ENCODE data around the gene OR56A1.
"Not testable (repeated sequence)": the region's sequence is repeated elsewhere in the genome, so short reads cannot be mapped to it uniquely, and the experiment has no call there.

OR56A1 gene, protein sequence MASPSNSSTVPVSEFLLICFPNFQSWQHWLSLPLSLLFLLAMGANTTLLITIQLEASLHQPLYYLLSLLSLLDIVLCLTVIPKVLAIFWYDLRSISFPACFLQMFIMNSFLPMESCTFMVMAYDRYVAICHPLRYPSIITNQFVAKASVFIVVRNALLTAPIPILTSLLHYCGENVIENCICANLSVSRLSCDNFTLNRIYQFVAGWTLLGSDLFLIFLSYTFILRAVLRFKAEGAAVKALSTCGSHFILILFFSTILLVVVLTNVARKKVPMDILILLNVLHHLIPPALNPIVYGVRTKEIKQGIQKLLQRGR
- 0 to 0.07 reads per million in 2 donors for total RNA-seq

DNA sequence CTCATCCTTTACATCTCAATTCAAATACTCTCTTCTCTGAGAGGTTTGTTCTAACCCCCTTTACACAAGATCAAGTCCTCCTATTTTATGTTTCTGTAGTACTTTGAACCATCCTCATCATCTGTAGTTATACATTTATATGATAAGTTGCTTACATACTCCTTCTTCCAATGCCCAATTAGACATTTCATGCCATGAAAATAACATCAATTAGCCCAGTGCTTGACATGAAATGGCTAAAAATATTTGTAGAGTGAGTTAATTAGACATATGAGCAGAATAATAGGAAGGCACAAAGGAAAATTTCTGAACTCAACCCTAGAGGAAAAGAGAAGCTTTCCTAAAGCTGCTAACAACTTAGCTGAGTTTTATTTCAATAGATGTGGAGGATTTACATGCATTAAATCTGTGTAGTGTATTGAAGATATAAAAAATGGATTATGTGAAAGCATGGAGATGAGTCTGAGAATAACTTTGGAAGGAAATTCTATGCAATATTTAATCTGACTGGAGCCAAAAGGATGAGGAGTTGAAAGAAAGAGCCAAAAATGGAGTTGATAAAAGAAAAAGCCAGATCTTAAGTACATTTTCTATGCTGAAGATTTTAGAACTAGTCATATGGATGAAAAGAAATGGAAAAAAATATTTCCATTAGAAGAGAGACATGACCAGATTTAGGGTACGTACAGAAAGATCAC is at the start of gene OR56A1:
Gene OR56A1 (minus strand): TSS at position 51 of the 698 bp plus-strand sequence. CDS start 3,066 bp downstream, outside the sequence.
- DNase-seq = no peak

DNA sequence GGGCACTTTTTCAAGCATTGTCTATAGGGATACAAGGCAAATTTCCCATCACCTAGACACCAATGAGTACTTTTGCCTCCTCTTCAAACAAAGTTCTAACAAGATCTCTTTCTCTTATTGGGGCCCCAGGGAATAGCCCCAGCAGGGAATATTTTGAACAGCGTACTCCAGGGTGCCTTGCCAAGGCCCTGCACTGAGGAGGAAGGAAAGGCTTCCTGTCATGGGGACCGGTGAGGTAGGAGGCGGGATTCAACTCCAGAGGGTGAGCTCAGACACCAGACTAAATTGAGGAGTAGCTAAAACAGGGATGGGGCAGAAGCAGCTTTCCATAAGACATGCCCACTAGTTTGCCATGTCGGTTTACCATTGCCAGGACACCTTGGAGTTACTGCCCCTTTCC is 48.9 kb upstream of the OR56A1 start:
- no peak for DNase-seq

DNA sequence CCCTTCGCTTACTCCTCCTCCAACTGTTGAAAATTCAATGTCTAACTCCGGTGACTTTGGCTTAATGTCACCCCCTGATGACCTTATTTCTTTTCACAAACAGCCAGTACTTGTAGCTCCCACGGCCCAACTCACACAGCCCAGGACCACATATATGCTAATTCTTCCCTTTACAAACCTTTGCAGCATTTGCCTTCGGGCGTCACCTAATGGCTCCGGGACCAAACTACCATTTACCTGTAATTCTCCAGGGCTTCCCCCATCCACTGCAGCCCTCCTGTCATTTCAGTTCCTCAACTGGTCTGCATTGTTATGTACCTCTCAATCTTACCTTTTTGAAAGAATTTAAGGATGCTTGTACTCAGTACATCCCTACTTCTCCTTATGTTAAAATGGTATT is 47.2 kb upstream of the OR56A1 start:
- DNase-seq = no peak

DNA sequence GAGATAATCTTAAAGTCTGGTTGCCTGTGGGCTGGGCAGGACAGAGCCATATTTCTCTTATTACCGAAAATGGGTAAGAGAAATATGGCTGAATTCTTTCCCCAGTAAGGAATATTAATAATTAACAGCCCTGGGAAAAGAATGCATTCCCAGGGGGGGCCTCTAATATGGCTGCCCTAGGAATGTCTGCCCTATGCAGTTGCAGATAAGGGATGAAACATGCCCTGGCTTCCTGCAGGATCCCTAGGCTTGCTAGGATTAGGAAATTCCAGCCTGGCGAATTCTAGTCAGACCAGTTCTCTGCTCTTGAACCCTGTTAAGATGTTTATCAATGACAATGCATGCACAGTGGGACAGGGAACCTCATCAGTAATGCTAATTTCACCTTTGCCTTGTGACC is 45.9 kb upstream of the OR56A1 start:
- not testable (repeated sequence) for DNase-seq

DNA sequence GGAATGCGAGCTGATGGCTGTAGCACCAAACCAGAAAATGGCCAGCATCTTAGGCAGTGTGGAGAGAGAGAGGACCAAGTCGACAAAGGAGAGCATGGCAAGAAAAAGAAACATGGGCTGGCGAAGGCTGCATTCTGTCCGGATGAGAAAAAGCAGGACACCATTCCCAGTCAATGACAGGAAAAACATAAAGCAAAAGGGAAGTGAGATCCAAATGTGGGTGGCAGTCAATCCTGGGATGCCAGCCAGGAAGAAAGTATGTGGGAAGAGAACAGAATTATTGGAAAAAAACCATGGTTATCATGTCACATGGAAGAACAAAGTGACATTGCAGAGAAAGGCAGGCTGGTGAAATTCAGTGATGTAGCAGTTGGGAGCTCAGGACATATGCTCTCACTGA is 36.9 kb upstream of the OR56A1 start:
- no peak for DNase-seq

DNA sequence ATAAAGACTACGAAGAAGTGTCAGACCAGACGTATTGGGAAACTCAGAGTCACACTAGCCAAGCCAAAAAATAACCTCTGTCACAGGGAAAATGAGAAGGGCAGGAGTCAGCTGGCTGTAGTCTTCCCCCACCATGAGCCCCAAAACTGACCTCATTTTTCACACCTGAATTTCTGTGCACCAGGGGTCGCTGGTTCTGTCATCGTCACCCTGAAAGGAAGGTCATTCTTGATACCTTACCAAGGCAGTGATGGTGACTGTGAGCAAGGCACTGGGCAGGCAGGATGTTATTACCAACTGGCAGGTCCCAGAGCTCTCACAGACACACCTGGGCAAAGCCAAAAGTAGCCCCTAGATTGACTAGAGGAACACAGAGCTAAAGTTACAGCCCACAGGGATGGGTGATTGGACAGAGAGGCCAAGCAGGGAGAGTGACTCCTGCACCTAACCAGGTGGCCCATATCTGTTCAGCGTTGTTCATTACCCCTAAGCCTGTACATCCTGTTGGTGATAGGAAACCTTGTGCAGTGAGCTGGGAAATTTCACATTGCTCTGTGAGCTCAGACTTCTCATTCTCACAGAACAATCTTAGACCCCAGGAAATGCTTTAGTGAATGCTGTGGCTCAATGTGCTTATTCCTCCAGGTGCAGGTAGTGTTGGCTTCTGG is 32.3 kb upstream of the OR56A1 start:
- no peak for DNase-seq

DNA sequence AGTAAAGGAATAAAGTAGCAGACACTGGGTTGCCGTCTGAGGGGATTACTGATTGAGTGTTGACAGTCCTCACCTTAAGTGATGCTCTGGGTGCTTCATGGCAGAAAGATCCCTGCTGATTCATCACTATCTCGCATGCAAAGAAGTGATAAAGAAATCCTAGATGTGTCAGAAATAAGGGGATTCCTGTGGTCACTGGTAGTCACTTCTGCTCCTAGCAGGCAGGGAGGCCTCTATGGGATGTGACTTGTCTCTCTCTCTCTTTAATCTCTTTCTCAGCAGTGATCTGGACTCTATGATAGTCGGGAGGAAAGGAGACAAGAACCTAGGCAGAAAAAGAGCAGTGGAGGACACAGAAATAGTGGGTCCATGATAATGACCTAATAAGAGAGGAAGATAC is 30.9 kb upstream of the OR56A1 start:
- DNase-seq = no peak

DNA sequence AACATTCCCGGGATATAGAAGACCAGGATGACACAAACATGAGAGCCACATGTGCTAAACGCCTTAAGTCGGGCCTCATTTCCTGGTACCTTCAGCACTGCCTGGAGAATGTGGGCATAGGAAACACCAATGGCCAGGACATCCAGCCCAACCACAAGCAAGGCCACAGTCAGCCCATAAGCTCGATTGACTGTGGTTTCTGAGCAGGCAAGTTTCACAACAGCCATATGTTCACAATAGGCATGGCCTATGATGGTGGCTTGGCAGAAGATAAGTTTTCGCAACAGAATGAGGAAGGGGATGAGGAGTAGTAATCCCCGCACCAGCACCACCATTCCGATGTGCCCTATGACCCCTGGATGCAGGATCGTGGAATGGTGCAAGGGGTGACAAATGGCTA is 26.9 kb upstream of the OR56A1 start:
- no peak for DNase-seq

DNA sequence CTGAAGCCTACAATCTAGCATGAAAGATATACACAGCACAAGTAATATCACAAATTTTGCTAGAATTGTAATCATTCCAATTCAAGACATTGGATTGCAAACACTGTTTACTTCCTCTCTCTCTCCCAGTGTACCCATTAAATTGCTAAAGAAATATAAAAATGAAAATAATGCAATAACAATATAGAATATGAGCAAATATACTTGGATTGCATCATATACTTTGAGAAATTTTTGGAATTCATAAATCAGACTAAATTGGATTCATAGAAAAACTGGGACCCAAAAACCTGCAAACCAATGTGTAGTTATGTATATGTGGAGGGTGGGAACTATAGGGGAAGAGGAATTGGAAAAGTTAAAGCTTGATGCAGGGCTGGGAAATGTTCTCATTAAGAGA is 25.0 kb upstream of the OR56A1 start:
- no peak for DNase-seq

DNA sequence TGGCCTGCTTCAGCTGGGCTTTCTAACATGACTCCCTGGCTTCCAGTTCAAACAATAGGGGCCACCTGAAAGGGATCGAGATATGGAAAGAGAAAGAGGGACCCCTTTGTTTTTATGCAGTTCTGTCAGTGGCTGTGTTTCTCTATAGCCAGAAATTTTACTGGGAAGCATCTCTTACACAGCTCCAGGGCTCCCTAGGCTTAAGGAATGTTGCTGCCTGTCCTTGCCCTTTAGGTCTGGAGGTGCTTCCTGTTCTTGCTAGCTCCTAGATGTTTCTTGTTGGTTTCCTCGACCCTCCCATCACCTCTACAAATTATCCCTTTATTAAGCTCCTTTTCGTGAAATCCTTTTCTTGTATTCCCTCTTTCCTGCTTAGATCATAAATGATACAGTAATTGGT is 21.8 kb upstream of the OR56A1 start:
- no peak for DNase-seq

DNA sequence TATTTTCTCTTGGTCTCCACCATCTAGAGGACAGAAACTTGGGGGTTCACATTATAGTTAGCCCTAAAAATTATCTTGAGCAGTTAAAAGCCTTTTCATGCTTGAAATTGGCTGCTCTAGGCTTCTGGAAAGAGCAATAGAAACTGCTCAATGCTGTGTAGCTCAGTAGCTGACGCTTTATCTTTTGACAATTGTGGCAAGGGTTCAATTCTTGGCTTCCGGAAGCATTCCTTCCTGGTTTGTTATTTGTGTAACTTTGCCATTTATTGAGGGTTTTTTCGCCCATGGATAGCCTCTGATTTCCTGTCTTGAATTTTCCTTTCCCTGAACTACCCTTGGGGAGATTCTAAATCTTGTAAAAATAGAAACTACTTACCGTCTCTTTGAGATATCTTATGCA is 10.3 kb upstream of the OR56A1 start:
- DNase-seq = no peak

DNA sequence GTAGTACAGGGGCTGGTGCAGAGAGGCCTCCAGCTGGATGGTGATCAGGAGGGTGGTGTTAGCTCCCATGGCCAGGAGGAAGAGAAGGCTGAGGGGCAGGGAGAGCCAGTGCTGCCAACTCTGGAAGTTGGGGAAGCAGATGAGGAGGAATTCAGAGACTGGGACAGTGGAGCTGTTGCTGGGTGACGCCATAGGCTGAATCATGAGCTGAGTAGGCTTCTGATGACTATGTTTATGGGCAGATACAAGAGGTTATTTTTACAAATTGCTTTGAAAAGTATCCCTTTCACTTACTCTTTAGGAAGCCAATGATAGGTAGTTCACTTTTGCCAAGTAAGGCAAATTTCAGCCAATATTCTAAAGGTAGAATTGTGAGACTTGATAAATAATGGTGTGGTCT is 3.1 kb downstream of the OR56A1 start:
- no peak for DNase-seq

DNA sequence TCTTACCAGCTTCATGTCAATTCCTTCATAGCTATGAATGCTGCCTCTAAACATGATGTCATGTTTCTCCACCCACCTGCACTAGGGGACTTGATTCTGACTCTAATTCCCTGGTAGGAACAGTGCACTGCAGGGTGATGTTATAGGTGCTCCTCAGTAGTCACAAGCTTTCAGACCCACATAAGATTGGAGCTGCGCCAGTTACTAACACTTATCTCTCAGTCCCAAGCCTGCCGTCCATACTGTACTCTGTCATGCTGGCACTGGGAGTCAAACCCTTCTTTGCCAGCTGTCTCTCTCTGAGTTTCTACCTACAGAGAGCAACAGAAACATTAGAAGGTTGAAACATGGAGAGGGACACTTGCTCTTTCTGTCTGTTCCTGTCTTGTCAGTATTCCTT is 5.5 kb downstream of the OR56A1 start:
- no peak for DNase-seq

DNA sequence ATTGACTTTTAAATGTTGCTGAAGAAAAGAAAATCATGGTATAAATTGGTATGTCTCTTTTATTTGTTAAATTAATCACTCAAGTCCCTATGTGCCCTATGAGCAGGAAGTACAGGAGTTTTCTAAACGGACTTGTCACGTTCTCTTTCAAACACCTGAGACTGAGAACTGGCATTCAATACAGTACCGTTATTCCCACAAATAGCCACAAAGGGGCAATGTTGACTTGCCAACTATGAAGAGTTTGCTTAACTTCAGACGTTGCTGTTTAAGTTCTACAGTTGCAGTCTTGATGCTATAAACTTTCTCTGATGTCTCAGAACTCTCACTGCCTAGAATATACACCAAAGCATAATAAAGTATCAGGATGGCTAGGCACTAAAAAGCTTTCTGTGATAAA is 7.6 kb downstream of the OR56A1 start:
- DNase-seq = peak in 2 of 5 experiments; percentile 0 to 46

DNA sequence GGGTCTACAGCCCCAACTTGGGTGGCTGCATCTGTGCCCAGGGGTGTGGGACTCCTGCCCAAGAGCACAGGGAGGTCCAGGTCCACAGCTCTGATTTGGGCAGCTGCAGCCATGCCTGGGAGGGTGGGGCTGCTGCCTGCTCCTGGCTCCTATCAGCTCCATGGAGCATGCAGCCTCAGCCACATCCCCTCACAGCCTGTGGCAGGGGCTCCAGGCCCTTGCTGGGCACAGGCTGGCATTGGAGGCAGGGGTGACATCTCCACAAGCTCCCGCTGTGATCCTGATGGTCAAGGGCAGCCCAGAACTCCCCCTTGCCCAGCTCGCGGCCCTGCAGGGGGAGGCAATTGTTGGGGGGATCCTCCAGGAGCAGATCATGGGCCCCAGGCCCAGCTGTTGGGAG is 17.5 kb downstream of the OR56A1 start:
- DNase-seq = no peak

DNA sequence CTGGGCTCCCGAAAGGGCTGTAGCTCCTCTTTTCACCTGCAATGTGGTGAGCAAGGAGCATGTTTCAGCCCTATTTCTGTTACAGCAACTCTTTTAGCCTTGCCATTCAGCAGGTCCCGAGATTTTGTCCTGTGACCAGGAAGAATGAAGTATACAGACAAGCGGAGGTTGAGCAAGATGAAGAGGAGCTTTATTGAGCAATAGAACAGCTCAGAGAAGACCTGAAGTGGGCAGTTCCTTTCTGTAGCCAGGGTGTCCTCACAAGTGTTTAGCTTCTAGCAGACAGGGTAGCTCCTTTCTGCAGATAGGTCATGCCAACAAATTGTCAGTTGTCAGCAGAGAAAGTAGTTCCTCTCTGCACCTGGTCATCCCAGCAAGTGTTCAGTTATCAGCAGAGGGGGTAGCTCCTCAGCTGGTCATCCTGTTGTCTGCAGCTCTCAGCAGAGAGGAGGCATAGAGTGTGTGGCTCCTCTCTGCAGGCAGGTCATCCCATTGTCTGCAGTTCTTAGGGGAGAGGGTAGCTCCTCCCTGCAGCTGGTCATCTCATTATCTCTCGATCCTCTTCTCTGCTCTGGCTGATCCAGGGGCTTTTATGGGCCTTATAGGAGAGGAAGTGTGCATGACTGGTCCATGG is 18.4 kb downstream of the OR56A1 start:
- DNase-seq = no peak

DNA sequence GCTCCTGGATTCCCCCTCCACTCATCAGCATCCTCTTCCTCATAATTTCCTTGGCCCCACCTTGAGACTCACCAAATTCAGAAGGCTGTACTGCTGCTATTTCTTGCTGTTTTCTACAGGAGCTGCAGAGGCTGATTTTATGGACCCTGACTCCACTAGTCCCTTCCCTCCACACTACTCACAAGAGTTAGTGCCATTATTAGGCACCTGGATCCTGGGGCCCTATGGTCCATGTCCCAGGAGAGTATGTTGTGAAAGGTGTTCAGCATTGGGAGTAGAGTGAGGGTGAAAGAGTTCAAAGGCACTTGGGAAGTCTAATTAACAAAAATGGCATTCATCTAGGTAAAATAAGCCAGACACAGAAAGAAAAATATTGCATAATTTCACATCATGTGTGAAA is 23.7 kb downstream of the OR56A1 start, which contains the start of gene OR56A4:
Gene OR56A4 (minus strand): TSS at position 101 of the 400 bp plus-strand sequence. CDS start 3,954 bp downstream, outside the sequence.
- no peak for DNase-seq

DNA sequence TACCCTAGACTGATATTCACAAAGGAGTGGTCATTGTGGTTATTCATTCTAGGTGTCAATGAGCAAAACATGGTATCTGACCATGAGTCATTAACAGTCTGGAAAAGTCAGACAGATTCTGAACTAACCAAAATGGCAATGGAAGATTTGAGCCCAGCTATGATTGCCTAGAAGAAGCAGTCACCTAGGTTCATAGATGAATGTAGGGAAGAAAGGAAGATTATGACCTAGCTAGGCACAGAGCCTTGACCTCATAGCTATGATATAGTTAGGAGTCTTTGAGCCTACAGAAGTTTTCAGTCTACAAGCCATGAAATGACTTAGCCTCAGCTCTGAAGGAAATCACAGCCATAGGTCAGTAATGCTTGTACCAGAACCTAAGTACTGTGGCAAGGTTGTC is 24.2 kb downstream of the OR56A1 start:
- no peak for DNase-seq

DNA sequence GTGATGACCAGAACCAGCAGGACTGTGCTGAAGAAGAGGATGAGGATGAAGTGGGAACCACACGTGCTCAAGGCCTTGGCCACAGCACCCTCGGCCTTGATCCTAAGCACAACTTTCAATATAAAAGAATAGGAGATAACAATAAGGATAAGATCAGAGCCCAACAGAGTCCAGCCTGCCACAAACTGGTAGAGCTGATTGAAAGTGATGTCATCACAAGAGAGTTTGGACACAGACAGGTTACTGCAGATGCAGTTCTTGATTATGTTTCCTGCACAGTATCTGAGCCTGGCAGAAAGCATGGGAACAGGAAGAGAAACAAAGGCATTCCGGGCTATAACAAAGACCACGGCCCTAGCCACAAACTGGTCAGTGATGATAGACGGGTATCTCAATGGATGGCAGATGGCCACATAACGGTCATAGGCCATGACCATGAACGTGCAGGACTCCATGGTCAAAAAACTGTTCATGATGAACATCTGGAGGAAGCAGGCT is 28.3 kb downstream of the OR56A1 start:
- DNase-seq = no peak

DNA sequence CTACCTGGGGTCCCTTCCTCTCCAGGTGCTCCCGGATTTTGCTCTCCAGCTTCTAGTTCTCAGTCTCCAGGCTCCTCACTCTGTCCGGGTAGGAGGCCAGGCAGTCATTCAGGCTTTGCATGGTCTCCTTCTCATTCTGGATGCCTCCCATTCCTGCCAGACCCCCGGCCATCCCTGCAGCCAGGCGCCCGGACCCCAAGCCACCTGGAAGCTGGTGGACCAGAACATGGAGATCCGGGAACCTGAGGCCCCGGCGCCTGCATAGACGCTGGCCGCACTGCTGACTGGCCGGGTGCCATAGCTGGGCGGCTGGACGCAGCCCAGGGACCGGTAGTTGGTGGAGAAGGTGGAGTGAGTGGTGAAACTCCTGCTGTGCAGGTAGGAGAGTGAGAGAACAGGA is 35.8 kb downstream of the OR56A1 start:
- DNase-seq = no peak

DNA sequence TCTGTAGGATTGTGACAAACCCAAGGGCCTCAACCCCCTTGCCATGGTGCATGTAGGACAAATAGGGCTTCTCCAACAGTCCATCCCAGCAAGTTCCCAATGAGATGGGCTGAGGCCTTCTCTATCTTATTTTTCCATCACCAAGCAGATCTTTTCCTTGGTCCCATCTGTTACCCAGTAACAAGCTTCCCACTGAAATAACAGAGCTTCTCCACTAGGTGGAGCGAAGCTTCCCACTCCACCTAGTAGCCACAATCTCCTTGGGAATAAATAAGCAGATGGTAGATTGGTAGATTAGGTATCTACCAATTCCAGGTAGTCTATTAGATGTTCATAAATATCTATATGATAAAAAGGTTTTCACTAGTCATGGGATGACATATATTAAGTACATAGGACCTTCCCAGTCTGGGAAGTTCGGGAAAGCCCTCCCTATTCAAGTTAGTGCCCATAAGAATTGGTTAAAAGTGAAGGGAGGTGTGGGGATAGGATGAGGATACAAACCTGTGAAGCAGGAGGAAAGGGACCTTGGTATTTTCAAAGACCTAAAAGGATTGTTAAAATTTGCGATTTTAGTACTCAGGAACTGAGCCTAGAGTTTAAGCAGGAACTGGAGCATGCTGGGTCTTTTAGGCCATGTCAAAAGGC is 37.8 kb downstream of the OR56A1 start:
- DNase-seq = no peak

DNA sequence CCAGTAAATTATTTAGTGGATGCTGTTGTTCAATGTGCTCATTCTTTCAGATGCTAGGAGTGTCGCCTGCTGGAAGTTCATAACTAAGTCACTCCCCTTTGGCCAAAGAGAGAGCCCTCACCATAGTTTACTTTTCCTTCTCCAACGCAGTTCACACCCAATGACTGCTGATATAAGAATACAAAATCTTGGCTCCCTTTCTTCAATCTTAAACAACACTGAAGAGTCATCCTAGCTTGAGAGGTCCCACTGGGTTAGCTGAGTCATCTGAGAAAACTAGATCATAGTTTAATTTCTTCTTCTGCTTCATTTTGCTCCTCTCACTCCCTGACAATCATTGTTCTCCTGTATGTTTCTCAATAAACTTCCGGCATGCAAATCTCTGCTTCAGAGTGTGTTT is 38.4 kb downstream of the OR56A1 start:
- no peak for DNase-seq

DNA sequence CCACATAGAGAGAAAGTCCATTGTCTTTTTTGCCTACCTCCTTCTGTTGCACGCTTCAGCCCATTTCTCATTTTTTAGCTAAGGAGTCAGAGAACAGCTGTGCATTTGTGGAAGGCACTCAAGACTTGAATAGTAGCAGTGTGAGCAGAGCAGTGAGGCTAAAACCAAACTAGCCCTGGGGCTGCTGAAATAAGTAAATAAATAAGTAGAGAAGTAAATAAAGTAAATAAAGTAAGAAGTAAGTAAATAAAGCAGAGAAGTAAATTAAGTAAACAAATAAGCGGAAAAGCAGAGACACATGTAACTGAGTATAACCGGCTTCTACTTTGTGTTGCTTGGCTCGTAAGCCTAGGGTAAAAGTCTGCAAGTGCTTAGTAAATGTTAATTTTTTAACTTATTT is 41.4 kb downstream of the OR56A1 start:
- DNase-seq = no peak
